Muscle of arm (tissue), 12 donors: Measurements from ENCODE around the gene NFATC2. TPM values are rescaled to one million over a fixed set of nuclear protein-coding genes. Genes with fewer than 3 reads are reported as not detected.
"Not testable (repeated sequence)": the region's sequence is repeated elsewhere in the genome, so short reads cannot be mapped to it uniquely, and the experiment has no call there.

Source experiments
- DNase-seq: peaks from one replicate; pipeline ENCODE4 v3.0.0-alpha.2; 2013
- polyA plus RNA-seq, 12 donors: library from polyadenylated mRNA; unstranded; fragments of 120-200 nt; gene quantifications; one replicate each; pipeline ENCODE4 v1.2.1, GENCODE V29; 2013; ENCODE audit not compliant: insufficient read length in 12 of 12

The NFATC2 gene
- polyA plus RNA-seq, 12 donors = 4.4 to 12.9 (median 5.9) TPM; not detected in 1

GRCh38 chr20:51473771-51474170, 68.7 kb downstream of the NFATC2 start:
- no peak for DNase-seq

- DNase-seq = no peak
Measured at GRCh38 chr20:51473256-51473655, 69.3 kb downstream of the NFATC2 start.

GRCh38 chr20:51470907-51471411, 71.6 kb downstream of the NFATC2 start:
- no peak for DNase-seq

- no peak for DNase-seq
Measured at GRCh38 chr20:51470499-51470820, 72.1 kb downstream of the NFATC2 start.

GRCh38 chr20:51469578-51470498, 72.7 kb downstream of the NFATC2 start:
- DNase-seq = no peak

GRCh38 chr20:51469046-51469445, 73.5 kb downstream of the NFATC2 start:
- no peak for DNase-seq

GRCh38 chr20:51468636-51469035, 73.9 kb downstream of the NFATC2 start:
- no peak for DNase-seq

GRCh38 chr20:51467956-51468626, 74.4 kb downstream of the NFATC2 start:
- no peak for DNase-seq

- no peak for DNase-seq
Measured at GRCh38 chr20:51463998-51464397, 78.5 kb downstream of the NFATC2 start.

GRCh38 chr20:51463560-51463959, 79.0 kb downstream of the NFATC2 start:
- no peak for DNase-seq

- peak; percentile 85 for DNase-seq
Measured at GRCh38 chr20:51462566-51463276, 79.8 kb downstream of the NFATC2 start.

- not testable (repeated sequence) for DNase-seq
Measured at GRCh38 chr20:51461846-51462245, 80.7 kb downstream of the NFATC2 start.

GRCh38 chr20:51461306-51461705, 81.2 kb downstream of the NFATC2 start:
- no peak for DNase-seq

GRCh38 chr20:51460569-51461265, 81.8 kb downstream of the NFATC2 start:
- DNase-seq = no peak

GRCh38 chr20:51460163-51460562, 82.4 kb downstream of the NFATC2 start:
- DNase-seq = no peak

- DNase-seq = no peak
Measured at GRCh38 chr20:51458751-51459439, 83.6 kb downstream of the NFATC2 start.

- no peak for DNase-seq
Measured at GRCh38 chr20:51457533-51457932, 85.0 kb downstream of the NFATC2 start.

GRCh38 chr20:51456511-51457509, 85.7 kb downstream of the NFATC2 start:
- DNase-seq = peak; percentile 92

- no peak for DNase-seq
Measured at GRCh38 chr20:51454250-51454865, 88.2 kb downstream of the NFATC2 start.
